ENCODE data around the gene AUTS2.

Gene AUTS2

DNA sequence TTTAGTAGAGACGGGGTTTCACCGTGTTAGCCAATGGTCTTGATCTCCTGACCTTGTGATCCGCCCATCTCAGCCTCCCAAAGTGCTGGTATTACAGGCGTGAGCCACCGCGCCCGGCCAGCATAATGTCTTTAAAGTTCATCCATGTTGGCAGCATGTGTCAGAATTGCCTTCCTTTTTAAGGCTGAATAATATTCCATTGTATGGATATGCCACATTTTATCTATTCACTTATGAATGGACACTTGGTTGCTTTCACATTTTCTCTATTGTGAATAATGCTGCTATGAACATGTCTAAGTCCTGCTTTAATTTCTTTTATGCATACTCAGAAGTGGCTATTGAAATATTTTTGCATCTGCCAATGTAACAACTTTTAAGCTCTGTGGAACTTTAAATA is 779.7 kb downstream of the AUTS2 start:
- Histone ChIP-seq H3K4me1 (ENCODE audit: control insufficient read depth, insufficient read depth, low read length, poor library complexity, severe bottlenecking) (no peaks in the 10 kb centered on the region), H3K9me3 (ENCODE audit: control insufficient read depth, low read length) (no peaks in the 10 kb centered on the region), H3K36me3 (ENCODE audit: control insufficient read depth, insufficient read depth, low read length) (no peaks in the 10 kb centered on the region), H3K4me3 (ENCODE audit: insufficient read depth, low read depth, low read length, poor library complexity, severe bottlenecking) (no peak overlapping the region), H3K27me3 (replicated peaks; ENCODE audit: control insufficient read depth, insufficient read depth, low read length, poor library complexity, severe bottlenecking) (no peaks in the 10 kb centered on the region), H3K27ac (ENCODE audit: insufficient read depth, low read length, poor library complexity, severe bottlenecking) (no peak overlapping the region)
- DNase-seq: no peak

DNA sequence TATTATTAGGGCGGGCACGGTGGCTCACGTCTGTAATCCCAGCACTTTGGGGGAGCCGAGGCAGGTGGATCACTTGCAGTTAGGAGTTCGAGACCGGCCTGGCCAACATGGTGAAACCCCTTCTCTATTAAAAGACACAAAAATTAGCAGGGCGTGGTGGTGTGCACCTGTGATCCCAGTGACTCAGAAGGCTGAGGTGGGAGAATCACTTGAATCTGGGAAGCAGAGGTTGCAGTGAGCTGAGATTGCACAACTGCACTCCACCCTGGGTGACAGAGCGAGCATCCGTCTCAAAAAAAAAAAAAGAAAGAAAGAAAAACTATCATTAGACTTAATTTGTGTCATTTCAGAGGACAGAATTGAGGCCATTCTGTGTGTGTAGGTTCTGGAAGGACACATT is 780.9 kb downstream of the AUTS2 start:
- H3K9me3 ChIP-seq (ENCODE audit: control insufficient read depth, low read length): no peaks in the 10 kb centered on the region
- no peaks in the 10 kb centered on the region for H3K4me1 ChIP-seq (ENCODE audit: control insufficient read depth, insufficient read depth, low read length, poor library complexity, severe bottlenecking)
- H3K27ac ChIP-seq (ENCODE audit: insufficient read depth, low read length, poor library complexity, severe bottlenecking): no peak overlapping the region
- DNase-seq: no peak
- H3K4me3 ChIP-seq (ENCODE audit: insufficient read depth, low read depth, low read length, poor library complexity, severe bottlenecking): no peak overlapping the region
- no peaks in the 10 kb centered on the region for H3K27me3 ChIP-seq (replicated peaks; ENCODE audit: control insufficient read depth, insufficient read depth, low read length, poor library complexity, severe bottlenecking)
- H3K36me3 ChIP-seq (ENCODE audit: control insufficient read depth, insufficient read depth, low read length): no peaks in the 10 kb centered on the region

DNA sequence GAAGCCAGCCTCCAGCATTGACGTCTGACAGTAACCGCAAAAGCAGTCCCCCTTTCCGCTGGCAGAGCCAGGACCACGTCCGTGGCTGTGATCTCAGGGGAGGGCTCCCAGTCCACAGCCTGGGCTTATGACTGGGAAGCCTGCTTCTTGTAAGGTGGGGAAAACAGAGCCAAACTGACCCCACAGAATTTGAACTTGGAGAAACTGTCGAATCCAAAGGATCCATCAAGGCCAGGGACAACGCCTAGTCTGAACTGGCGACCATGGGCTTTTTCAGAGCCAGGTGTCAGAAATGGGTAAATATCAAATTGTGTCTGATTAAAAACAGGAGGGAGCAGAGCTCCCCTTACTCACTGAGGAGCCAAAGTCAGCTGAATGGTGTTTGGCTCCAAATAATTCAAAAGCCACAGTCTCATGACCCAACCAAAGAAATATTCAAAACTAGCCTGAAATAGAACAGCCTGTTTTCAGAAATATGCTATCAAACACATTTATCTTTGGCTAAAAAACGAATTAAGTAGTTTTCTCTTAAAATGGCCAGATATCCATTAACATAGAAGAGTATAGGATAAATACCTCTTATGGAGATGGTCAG is 782.2 kb downstream of the AUTS2 start:
- Histone ChIP-seq H3K4me3 (ENCODE audit: insufficient read depth, low read depth, low read length, poor library complexity, severe bottlenecking) (no peak overlapping the region), H3K4me1 (ENCODE audit: control insufficient read depth, insufficient read depth, low read length, poor library complexity, severe bottlenecking) (no peaks in the 10 kb centered on the region), H3K27me3 (replicated peaks; ENCODE audit: control insufficient read depth, insufficient read depth, low read length, poor library complexity, severe bottlenecking) (no peaks in the 10 kb centered on the region), H3K27ac (ENCODE audit: insufficient read depth, low read length, poor library complexity, severe bottlenecking) (no peak overlapping the region), H3K9me3 (ENCODE audit: control insufficient read depth, low read length) (no peaks in the 10 kb centered on the region), H3K36me3 (ENCODE audit: control insufficient read depth, insufficient read depth, low read length) (no peaks in the 10 kb centered on the region)
- DNase-seq: no peak

DNA sequence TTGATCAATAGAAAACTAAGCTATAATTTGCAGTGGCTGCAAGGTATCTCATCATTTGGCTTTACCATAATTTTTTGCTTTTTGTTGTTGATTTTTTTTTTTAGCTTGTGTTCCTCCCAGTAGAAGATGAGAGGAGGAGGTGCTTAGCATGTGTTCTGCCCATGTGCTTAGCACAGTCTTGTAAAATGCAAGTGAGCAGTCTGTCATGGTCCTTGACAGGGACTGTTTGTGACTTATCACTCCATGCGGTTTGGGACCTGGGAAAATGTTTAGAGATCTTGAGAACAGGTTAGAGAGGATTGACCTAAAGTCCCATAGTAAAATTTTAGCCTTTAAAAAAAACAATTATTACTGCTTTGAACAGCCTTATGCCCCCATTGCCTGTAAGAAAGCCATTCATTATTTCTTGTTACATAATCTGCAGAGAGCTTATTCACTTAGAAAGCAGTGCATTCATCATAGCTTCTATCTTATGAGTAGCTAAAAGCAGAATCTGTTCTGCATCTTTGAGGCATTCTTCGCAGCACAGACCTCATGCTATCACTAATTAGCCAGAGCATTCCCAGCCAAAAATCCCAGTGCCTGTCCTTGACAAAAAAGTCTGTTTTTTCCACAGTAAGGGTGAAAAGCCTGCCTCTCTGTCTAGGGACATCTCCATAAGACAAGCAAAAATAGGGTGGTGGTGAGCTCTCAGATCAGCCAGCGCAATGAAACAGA is 784.9 kb downstream of the AUTS2 start:
- H3K36me3 ChIP-seq (ENCODE audit: control insufficient read depth, insufficient read depth, low read length): no peaks in the 10 kb centered on the region
- H3K27ac ChIP-seq (ENCODE audit: insufficient read depth, low read length, poor library complexity, severe bottlenecking): no peak overlapping the region
- no peak overlapping the region for H3K4me3 ChIP-seq (ENCODE audit: insufficient read depth, low read depth, low read length, poor library complexity, severe bottlenecking)
- H3K9me3 ChIP-seq (ENCODE audit: control insufficient read depth, low read length): no peaks in the 10 kb centered on the region
- no peaks in the 10 kb centered on the region for H3K27me3 ChIP-seq (replicated peaks; ENCODE audit: control insufficient read depth, insufficient read depth, low read length, poor library complexity, severe bottlenecking)
- no peak for DNase-seq
- H3K4me1 ChIP-seq (ENCODE audit: control insufficient read depth, insufficient read depth, low read length, poor library complexity, severe bottlenecking): no peaks in the 10 kb centered on the region

DNA sequence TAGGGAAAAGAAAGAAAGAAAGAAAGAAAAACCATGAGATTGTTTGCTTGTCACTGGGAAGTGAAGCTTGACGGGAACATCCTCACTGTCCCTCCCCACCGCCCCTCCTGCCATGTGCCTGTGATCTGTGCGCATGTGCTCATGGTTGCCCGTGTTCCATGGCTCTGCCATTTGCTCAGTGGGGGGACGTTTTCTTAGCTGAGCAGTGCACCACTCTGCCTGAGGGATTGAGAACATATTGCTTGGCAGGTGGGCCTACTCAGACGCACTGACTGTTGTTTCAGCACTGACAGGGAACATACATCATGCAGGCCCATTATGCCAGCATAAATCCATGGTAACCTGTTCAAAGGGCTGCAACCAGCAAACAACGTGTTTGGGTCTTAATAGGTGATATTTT is 785.7 kb downstream of the AUTS2 start:
- Histone ChIP-seq H3K4me3 (ENCODE audit: insufficient read depth, low read depth, low read length, poor library complexity, severe bottlenecking) (no peak overlapping the region), H3K9me3 (ENCODE audit: control insufficient read depth, low read length) (no peaks in the 10 kb centered on the region), H3K27me3 (replicated peaks; ENCODE audit: control insufficient read depth, insufficient read depth, low read length, poor library complexity, severe bottlenecking) (no peaks in the 10 kb centered on the region), H3K36me3 (ENCODE audit: control insufficient read depth, insufficient read depth, low read length) (no peaks in the 10 kb centered on the region), H3K4me1 (ENCODE audit: control insufficient read depth, insufficient read depth, low read length, poor library complexity, severe bottlenecking) (no peaks in the 10 kb centered on the region), H3K27ac (ENCODE audit: insufficient read depth, low read length, poor library complexity, severe bottlenecking) (no peak overlapping the region)
- no peak for DNase-seq

DNA sequence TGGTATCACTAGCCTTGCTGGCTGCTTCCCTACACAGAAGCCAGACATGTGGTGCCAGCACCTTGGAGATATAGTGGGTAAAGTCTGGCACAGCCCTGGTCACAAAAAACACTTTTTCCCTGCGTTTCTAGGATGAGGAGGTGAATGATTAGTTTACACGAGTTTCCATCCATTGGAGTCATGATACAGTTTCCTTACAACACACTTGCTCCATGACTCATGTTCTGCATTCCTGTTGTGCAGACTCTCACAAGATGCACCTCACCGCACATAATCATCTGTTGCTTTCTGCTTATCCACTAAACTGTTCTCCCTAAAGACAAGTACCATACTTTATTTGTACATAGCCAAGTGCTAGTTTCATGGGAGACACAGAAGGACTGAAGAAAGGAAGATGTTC is 786.6 kb downstream of the AUTS2 start:
- no peaks in the 10 kb centered on the region for H3K36me3 ChIP-seq (ENCODE audit: control insufficient read depth, insufficient read depth, low read length)
- no peak overlapping the region for H3K4me3 ChIP-seq (ENCODE audit: insufficient read depth, low read depth, low read length, poor library complexity, severe bottlenecking)
- DNase-seq: no peak

DNA sequence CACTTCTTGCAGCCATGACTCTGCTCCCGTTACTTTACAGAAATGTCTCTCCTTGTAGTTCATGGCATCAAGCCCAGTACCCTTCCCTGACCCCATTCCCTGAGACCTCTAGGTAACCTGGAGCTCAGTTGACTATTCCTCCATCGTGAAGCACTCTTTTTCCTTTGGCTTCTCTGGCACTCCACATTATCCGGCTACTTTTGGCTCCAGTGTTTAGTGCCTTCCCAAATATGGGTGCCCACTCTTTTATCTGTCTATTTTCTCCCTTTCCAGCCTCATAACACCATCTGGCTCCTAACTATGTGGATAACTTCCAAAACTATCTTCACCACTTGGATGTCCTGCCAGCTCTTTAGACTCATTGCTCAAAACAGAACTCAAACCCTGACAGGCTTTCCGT is 788.9 kb downstream of the AUTS2 start:
- Histone ChIP-seq H3K36me3 (ENCODE audit: control insufficient read depth, insufficient read depth, low read length) (no peaks in the 10 kb centered on the region), H3K27ac (ENCODE audit: insufficient read depth, low read length, poor library complexity, severe bottlenecking) (no peak overlapping the region), H3K4me3 (ENCODE audit: insufficient read depth, low read depth, low read length, poor library complexity, severe bottlenecking) (no peak overlapping the region), H3K9me3 (ENCODE audit: control insufficient read depth, low read length) (no peaks in the 10 kb centered on the region), H3K27me3 (replicated peaks; ENCODE audit: control insufficient read depth, insufficient read depth, low read length, poor library complexity, severe bottlenecking) (no peaks in the 10 kb centered on the region), H3K4me1 (ENCODE audit: control insufficient read depth, insufficient read depth, low read length, poor library complexity, severe bottlenecking) (no peaks in the 10 kb centered on the region)
- no peak for DNase-seq

More for the DNA sequence above, 786.6 kb downstream of the AUTS2 start:
- no peaks in the 10 kb centered on the region for H3K27me3 ChIP-seq (replicated peaks; ENCODE audit: control insufficient read depth, insufficient read depth, low read length, poor library complexity, severe bottlenecking)
- no peak overlapping the region for H3K27ac ChIP-seq (ENCODE audit: insufficient read depth, low read length, poor library complexity, severe bottlenecking)
- H3K9me3 ChIP-seq (ENCODE audit: control insufficient read depth, low read length): no peaks in the 10 kb centered on the region
- no peaks in the 10 kb centered on the region for H3K4me1 ChIP-seq (ENCODE audit: control insufficient read depth, insufficient read depth, low read length, poor library complexity, severe bottlenecking)

DNA sequence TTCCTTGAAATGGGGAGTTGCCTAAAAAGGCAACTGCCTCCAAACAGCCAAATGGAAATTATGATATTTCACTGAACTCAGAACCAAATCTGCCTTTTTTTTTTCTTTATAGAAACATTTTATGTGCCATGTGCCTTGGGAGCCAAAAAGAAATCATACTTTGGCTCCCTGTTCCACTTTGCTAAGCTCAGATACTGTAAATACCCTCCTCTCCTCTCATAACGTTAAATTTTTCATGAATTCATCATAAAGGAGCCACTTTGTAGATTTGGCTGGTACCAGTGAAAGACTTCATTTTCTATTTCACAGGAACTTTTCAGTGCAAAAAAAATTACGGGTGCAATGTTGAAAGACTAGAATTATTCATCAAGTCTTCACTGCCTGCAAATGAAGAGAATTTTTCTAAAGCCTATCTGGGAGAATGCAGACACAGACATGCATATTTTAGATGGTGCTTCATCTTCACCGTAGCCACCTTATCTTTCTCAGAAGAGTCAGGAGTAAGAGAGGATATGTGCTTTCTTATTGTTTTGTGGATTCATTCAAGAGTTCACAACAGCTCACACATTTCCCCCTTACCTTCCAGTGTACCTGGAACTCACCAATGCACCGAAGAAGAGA is 791.4 kb downstream of the AUTS2 start:
- Histone ChIP-seq H3K4me3 (ENCODE audit: insufficient read depth, low read depth, low read length, poor library complexity, severe bottlenecking) (no peak overlapping the region), H3K4me1 (ENCODE audit: control insufficient read depth, insufficient read depth, low read length, poor library complexity, severe bottlenecking) (no peaks in the 10 kb centered on the region), H3K27me3 (replicated peaks; ENCODE audit: control insufficient read depth, insufficient read depth, low read length, poor library complexity, severe bottlenecking) (no peaks in the 10 kb centered on the region), H3K9me3 (ENCODE audit: control insufficient read depth, low read length) (no peaks in the 10 kb centered on the region), H3K36me3 (ENCODE audit: control insufficient read depth, insufficient read depth, low read length) (no peaks in the 10 kb centered on the region), H3K27ac (ENCODE audit: insufficient read depth, low read length, poor library complexity, severe bottlenecking) (no peak overlapping the region)
- no peak for DNase-seq

DNA sequence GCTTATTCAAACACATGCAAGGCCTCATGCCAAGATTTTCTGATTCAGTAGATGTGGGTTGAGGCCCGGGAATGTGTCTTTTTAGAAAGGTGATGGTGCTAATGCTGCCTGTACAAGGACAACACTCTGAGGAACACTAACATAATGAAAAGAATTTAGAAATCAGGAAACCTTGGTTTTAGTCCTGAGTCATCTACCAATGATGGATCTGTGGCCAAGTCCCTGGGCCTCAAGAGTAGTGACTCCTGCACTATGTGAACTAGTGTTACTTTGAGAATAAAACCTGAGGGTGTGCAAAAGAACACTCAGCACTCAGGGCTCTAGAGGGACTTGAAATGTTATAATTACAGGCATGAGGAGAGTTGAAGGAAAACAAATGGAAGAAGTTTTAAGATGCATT is 792.0 kb downstream of the AUTS2 start:
- Histone ChIP-seq H3K27me3 (replicated peaks; ENCODE audit: control insufficient read depth, insufficient read depth, low read length, poor library complexity, severe bottlenecking) (no peaks in the 10 kb centered on the region), H3K4me1 (ENCODE audit: control insufficient read depth, insufficient read depth, low read length, poor library complexity, severe bottlenecking) (no peaks in the 10 kb centered on the region), H3K36me3 (ENCODE audit: control insufficient read depth, insufficient read depth, low read length) (no peaks in the 10 kb centered on the region), H3K27ac (ENCODE audit: insufficient read depth, low read length, poor library complexity, severe bottlenecking) (no peak overlapping the region), H3K9me3 (ENCODE audit: control insufficient read depth, low read length) (no peaks in the 10 kb centered on the region), H3K4me3 (ENCODE audit: insufficient read depth, low read depth, low read length, poor library complexity, severe bottlenecking) (no peak overlapping the region)
- DNase-seq: no peak

DNA sequence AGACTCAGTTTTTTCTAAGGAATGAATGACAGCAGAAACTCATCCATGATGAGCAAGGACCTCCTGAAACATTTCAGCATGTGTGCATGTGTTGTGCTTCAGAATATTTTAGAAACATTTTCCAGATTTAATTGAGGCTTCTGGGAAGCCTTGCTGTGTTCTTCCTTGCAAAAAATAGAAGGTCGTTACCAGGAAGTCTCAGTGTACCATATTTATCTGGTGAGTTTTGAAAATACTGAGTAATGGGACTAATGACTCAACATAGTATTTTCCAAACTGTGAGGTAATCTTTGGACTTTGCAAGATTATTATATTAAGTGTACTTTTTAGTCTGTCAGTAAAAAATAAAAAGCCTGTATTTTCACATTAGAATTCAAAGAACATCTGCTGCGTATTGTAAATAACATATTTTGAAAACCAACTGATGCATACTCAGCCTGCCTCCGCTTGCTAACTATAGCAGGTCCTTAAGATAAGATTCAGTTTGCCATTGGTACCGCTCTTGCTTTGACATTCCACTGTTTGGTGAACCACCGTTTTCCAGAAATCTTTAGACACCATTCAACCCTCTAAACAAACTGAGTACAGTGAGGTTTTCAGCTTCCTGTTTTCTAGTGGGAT is 794.1 kb downstream of the AUTS2 start:
- Histone ChIP-seq H3K4me3 (ENCODE audit: insufficient read depth, low read depth, low read length, poor library complexity, severe bottlenecking) (no peak overlapping the region), H3K27ac (ENCODE audit: insufficient read depth, low read length, poor library complexity, severe bottlenecking) (no peak overlapping the region), H3K36me3 (ENCODE audit: control insufficient read depth, insufficient read depth, low read length) (no peaks in the 10 kb centered on the region), H3K27me3 (replicated peaks; ENCODE audit: control insufficient read depth, insufficient read depth, low read length, poor library complexity, severe bottlenecking) (no peaks in the 10 kb centered on the region), H3K9me3 (ENCODE audit: control insufficient read depth, low read length) (no peaks in the 10 kb centered on the region), H3K4me1 (ENCODE audit: control insufficient read depth, insufficient read depth, low read length, poor library complexity, severe bottlenecking) (no peaks in the 10 kb centered on the region)
- DNase-seq: no peak
